PFSK-1 (cell line): ENCODE results near the gene SCARB1.

Experiments
- FOXP2 ChIP-seq: optimal IDR thresholded peaks from 2 replicates; pipeline ENCODE3; 2011; ENCODE audit warnings: borderline replicate concordance, control low read depth, inconsistent platforms; ENCODE audit not compliant: insufficient read depth; ENCODE audit errors: extremely low read length, extremely low read depth
- POLR2AphosphoS5 ChIP-seq: IDR thresholded peaks from 2 replicates; pipeline ENCODE4 v1.6.1; 2012; ENCODE audit warnings: low read depth, mild to moderate bottlenecking, control low read depth, low read length, moderate library complexity
- SIN3A ChIP-seq: IDR thresholded peaks from 2 replicates; pipeline ENCODE4 v1.6.1; 2012; ENCODE audit warnings: mild to moderate bottlenecking, low read length, moderate library complexity, borderline replicate concordance; ENCODE audit not compliant: insufficient read depth
- TAF1 ChIP-seq: IDR thresholded peaks from 2 replicates; pipeline ENCODE4 v1.6.1; 2012; ENCODE audit warnings: low read length, control low read depth, borderline replicate concordance; ENCODE audit not compliant: insufficient read depth
- TF ChIP-seq, protein P1 (sequence below), 2 experiments: IDR thresholded peaks; 2 replicates each; pipeline versions ENCODE4 v1.6.1 to v1.8.0; 2011 to 2012; ENCODE audit warnings: low read depth in 2 of 2, low read length in 2 of 2, control low read depth in 1 of 2, inconsistent platforms in 1 of 2, mild to moderate bottlenecking in 1 of 2, moderate library complexity in 1 of 2; ENCODE audit not compliant: insufficient read depth in 1 of 2

Gene SCARB1

DNA sequence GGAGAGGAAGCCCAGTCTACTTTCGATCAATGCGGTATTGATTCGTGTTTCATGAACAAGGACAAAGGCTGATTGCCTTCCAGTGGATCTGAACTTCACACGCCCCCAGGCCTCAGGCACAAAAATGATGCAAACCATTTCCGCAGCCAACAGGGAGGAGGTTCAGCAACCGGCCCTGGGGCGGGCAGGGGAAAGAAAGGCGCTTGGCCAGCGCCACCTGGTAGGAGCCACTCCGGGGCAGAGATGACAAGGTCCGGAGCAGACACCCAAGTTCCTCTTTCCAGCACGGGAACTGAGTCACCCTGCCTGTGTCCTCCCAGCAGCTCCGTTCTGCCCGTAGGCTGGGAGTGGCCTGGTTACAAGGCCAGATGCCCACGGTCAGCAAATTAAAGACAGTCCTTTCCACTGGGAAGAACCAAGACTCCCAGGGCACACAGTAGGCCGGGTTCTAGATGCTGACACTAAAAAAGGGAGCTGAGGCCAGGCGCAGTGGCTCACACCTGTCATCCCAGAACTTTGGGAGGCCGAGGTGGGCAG, 136.3 kb downstream of the SCARB1 start:
- TF ChIP-seq, protein P1, sequence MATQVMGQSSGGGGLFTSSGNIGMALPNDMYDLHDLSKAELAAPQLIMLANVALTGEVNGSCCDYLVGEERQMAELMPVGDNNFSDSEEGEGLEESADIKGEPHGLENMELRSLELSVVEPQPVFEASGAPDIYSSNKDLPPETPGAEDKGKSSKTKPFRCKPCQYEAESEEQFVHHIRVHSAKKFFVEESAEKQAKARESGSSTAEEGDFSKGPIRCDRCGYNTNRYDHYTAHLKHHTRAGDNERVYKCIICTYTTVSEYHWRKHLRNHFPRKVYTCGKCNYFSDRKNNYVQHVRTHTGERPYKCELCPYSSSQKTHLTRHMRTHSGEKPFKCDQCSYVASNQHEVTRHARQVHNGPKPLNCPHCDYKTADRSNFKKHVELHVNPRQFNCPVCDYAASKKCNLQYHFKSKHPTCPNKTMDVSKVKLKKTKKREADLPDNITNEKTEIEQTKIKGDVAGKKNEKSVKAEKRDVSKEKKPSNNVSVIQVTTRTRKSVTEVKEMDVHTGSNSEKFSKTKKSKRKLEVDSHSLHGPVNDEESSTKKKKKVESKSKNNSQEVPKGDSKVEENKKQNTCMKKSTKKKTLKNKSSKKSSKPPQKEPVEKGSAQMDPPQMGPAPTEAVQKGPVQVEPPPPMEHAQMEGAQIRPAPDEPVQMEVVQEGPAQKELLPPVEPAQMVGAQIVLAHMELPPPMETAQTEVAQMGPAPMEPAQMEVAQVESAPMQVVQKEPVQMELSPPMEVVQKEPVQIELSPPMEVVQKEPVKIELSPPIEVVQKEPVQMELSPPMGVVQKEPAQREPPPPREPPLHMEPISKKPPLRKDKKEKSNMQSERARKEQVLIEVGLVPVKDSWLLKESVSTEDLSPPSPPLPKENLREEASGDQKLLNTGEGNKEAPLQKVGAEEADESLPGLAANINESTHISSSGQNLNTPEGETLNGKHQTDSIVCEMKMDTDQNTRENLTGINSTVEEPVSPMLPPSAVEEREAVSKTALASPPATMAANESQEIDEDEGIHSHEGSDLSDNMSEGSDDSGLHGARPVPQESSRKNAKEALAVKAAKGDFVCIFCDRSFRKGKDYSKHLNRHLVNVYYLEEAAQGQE (IDR thresholded peaks at IDR 0.05; ENCODE audit: insufficient read depth in 1 of 2, low read depth in 2 of 2, low read length in 2 of 2), result no peak
- no peak for TF ChIP-seq TAF1
- no peak for TF ChIP-seq POLR2AphosphoS5
- TF ChIP-seq FOXP2, result no peak
- no peak for TF ChIP-seq SIN3A
